Measurements from ENCODE around the gene ATP8A2. TPM values are rescaled to one million over a fixed set of nuclear protein-coding genes. Genes with fewer than 3 reads are reported as not detected.
"Not testable (repeated sequence)": the region's sequence is repeated elsewhere in the genome, so short reads cannot be mapped to it uniquely, and the experiment has no call there.

Gene ATP8A2
- total RNA-seq, 1 experiment from 2014 or later: not detected

DNA sequence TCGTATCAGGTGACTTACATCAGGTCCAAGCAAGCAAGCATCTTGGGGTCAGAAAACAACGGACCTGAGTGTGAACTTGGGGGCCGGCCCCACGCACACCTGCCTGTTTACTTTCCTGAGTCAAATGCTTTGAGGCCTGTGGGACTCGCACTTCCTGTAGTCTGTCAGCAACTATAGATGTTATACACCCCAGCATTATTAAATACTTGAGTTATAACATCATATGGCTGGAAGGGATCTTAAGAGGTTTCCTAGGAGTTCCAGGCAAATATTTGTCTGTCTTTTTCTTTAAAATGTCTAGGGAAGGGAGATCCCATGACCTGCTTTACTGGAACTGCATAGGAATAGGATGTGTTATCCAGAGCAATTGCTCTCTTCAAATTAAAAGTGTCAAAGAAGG lies 399.4 kb downstream of the ATP8A2 start:
- Histone ChIP-seq H4K20me1 (ENCODE audit: insufficient read depth) (no peaks in the 10 kb centered on the region), H3K9me2 (ENCODE audit: insufficient read depth) (no peaks in the 10 kb centered on the region), H3F3A (ENCODE audit: insufficient read depth, low read depth) (no peaks in the 10 kb centered on the region), H3K79me2 (ENCODE audit: low read depth) (no peaks in the 10 kb centered on the region), H3K4me1 (replicated peaks; ENCODE audit: insufficient read depth) (no peaks in the 10 kb centered on the region), H3K27me3 (ENCODE audit: insufficient read depth, low read depth) (peaks cover 40% of the 10 kb centered on the region), H3K36me3 (ENCODE audit: low read depth) (no peaks in the 10 kb centered on the region), H3K4me3 (no peak overlapping the region), H2AFZ (no peak overlapping the region), H3K27ac (no peak overlapping the region), H3K4me2 (no peak overlapping the region), H3K9me3 (ENCODE audit: insufficient read depth, low read depth) (no peaks in the 10 kb centered on the region)
- CTCF ChIA-PET: no interaction called here
- POLR2A ChIA-PET (ENCODE audit: unreplicated experiment): no interaction called here
- DNase-seq: peak in 1 of 2 experiments; percentile 62
- TF ChIP-seq, protein P1, sequence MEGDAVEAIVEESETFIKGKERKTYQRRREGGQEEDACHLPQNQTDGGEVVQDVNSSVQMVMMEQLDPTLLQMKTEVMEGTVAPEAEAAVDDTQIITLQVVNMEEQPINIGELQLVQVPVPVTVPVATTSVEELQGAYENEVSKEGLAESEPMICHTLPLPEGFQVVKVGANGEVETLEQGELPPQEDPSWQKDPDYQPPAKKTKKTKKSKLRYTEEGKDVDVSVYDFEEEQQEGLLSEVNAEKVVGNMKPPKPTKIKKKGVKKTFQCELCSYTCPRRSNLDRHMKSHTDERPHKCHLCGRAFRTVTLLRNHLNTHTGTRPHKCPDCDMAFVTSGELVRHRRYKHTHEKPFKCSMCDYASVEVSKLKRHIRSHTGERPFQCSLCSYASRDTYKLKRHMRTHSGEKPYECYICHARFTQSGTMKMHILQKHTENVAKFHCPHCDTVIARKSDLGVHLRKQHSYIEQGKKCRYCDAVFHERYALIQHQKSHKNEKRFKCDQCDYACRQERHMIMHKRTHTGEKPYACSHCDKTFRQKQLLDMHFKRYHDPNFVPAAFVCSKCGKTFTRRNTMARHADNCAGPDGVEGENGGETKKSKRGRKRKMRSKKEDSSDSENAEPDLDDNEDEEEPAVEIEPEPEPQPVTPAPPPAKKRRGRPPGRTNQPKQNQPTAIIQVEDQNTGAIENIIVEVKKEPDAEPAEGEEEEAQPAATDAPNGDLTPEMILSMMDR (conservative IDR thresholded peaks at IDR 0.05): no peak
- TF ChIP-seq EZH2 (IDR thresholded peaks at IDR 0.05; ENCODE audit: low read depth): no peak
- no TSS peak for BruUV-seq (replicated peaks)
- intact Hi-C loops (cut with micrococcal nuclease; ENCODE audit: unreplicated experiment): no loop called here

DNA sequence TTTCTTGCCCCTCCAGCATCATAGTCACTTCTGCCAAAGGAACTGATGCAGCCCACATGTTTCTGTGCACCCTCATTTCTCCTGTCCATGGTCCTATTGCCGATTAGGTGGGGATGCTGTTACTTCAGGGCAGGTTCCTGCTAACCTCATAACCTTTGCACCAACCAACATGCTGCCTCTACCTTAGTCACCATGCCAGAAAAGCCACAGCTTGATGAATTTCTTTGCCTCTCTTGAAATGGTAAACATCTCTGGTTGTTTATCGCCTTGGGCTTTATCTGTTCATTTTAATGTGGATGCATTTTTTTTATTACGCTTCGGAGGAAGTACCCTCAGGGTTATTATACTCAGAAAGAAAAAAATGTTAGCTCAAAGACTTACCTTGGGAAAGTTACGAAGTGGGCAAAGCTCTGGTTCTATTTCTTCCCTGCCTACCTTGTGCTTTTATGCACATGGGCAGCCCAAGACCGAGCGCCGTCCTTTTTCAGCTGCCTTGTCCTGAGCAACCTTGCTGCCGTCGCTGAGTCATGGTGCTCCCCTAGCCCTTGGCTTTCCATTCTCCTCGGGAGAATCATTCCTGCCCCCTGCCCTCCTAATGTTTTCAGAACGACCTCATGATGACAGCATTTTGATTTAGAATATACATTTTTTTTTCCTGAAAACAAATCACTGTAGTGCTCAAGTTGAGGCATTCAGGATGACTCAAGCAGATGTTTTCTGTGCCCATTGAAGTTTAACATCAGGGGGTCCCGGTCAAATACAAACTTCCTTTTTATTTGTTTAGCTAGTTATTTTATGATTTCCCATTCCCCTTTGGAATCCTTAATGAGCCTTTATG lies 400.1 kb downstream of the ATP8A2 start:
- TF ChIP-seq, protein P1 (conservative IDR thresholded peaks at IDR 0.05): no peak
- TF ChIP-seq EZH2 (IDR thresholded peaks at IDR 0.05; ENCODE audit: low read depth): no peak
- H4K20me1 ChIP-seq (ENCODE audit: insufficient read depth): no peaks in the 10 kb centered on the region
- ChIA-PET CTCF (no interaction called here), POLR2A (ENCODE audit: unreplicated experiment) (no interaction called here)
- intact Hi-C loops (cut with micrococcal nuclease; ENCODE audit: unreplicated experiment): no loop called here
- H3K9me3 ChIP-seq (ENCODE audit: insufficient read depth, low read depth): no peaks in the 10 kb centered on the region
- BruUV-seq (replicated peaks): no TSS peak
- no peak overlapping the region for H3K27ac ChIP-seq
- DNase-seq: no peak
- no peak overlapping the region for H3K4me3 ChIP-seq
- no peaks in the 10 kb centered on the region for H3K9me2 ChIP-seq (ENCODE audit: insufficient read depth)
- no peaks in the 10 kb centered on the region for H3K79me2 ChIP-seq (ENCODE audit: low read depth)
- H2AFZ ChIP-seq: no peak overlapping the region
- no peaks in the 10 kb centered on the region for H3K36me3 ChIP-seq (ENCODE audit: low read depth)
- no peaks in the 10 kb centered on the region for H3F3A ChIP-seq (ENCODE audit: insufficient read depth, low read depth)
- H3K4me2 ChIP-seq: no peak overlapping the region
- H3K4me1 ChIP-seq (replicated peaks; ENCODE audit: insufficient read depth): no peaks in the 10 kb centered on the region
- peaks cover 37% of the 10 kb centered on the region for H3K27me3 ChIP-seq (ENCODE audit: insufficient read depth, low read depth)

DNA sequence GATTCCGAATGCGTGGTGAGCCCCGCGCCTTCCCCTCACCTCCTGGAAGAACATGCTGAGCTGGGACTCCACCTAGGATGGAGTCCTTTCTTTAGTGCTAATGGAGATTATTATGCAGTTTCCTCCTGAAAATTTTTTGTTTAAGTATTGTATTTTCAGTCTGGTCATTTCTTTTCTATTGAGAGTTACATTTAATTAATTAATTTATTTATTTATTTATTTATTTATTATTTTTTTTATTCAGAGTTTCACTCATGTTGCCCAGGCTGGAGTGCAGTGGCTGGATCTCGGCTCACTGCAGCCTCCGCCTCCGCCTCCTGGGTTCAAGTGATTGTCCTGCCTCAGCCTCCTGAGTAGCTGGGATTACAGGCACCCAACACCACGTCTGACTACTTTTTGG lies 400.8 kb downstream of the ATP8A2 start:
- H2AFZ ChIP-seq; CTCF ChIA-PET; H3K4me2 ChIP-seq; H3K9me3 ChIP-seq (ENCODE audit: insufficient read depth, low read depth); H3K79me2 ChIP-seq (ENCODE audit: low read depth); POLR2A ChIA-PET (ENCODE audit: unreplicated experiment); H3F3A ChIP-seq (ENCODE audit: insufficient read depth, low read depth); H3K36me3 ChIP-seq (ENCODE audit: low read depth); H3K4me3 ChIP-seq; H3K9me2 ChIP-seq (ENCODE audit: insufficient read depth); H4K20me1 ChIP-seq (ENCODE audit: insufficient read depth); H3K27ac ChIP-seq; DNase-seq; BruUV-seq (replicated peaks); intact Hi-C loops (cut with micrococcal nuclease; ENCODE audit: unreplicated experiment); H3K4me1 ChIP-seq (replicated peaks; ENCODE audit: insufficient read depth): not testable (repeated sequence)
- H3K27me3 ChIP-seq (ENCODE audit: insufficient read depth, low read depth): peaks cover 37% of the 10 kb centered on the region

DNA sequence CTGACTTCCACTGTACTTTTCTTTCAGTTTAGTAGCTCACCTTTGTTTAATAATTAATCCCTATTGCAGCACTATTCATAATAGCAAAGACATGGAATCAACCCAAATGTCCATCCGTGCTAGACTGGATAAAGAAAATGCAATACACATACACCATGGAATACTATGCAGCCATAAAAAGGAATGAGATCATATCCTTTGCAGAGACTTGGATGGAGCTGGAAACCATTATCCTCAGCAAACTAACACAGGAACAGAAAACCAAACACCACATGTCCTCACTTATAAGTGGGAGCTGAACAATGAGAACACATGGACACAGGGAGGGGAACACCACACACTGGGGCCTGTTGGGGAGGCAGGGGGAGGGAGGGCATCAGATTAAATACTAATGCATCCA lies 402.3 kb downstream of the ATP8A2 start:
- H3K9me2 ChIP-seq (ENCODE audit: insufficient read depth); H3K4me1 ChIP-seq (replicated peaks; ENCODE audit: insufficient read depth); DNase-seq; H3K4me3 ChIP-seq; POLR2A ChIA-PET (ENCODE audit: unreplicated experiment); H3K27ac ChIP-seq; H3K9me3 ChIP-seq (ENCODE audit: insufficient read depth, low read depth); H2AFZ ChIP-seq; H3K36me3 ChIP-seq (ENCODE audit: low read depth); intact Hi-C loops (cut with micrococcal nuclease; ENCODE audit: unreplicated experiment); H3K79me2 ChIP-seq (ENCODE audit: low read depth); H3F3A ChIP-seq (ENCODE audit: insufficient read depth, low read depth); H3K4me2 ChIP-seq; BruUV-seq (replicated peaks); H4K20me1 ChIP-seq (ENCODE audit: insufficient read depth); CTCF ChIA-PET: not testable (repeated sequence)
- peaks cover 38% of the 10 kb centered on the region for H3K27me3 ChIP-seq (ENCODE audit: insufficient read depth, low read depth)
